Stimulated activated CD8-positive, alpha-beta memory T cell treated with anti-CD3 and anti-CD28 coated beads, Interleukin-12 subunit alpha, Interleukin-12 subunit beta, amount 100 ng/mL, for 24 hours (primary cell): ENCODE data around the gene GATA6.

ENCODE experiments used
- DNase-seq: peaks from one replicate; pipeline ENCODE4 v3.0.0-alpha.2; 2020; ENCODE audit errors: extremely low read depth

GATA6 gene

GRCh38 chr18:22169011-22169888 lies at the start of gene GATA6:
GATA6 (plus strand) TSS chr18:22169589; CDS start chr18:22171145, 1,556 bp downstream.
- DNase-seq = no peak

DNA sequence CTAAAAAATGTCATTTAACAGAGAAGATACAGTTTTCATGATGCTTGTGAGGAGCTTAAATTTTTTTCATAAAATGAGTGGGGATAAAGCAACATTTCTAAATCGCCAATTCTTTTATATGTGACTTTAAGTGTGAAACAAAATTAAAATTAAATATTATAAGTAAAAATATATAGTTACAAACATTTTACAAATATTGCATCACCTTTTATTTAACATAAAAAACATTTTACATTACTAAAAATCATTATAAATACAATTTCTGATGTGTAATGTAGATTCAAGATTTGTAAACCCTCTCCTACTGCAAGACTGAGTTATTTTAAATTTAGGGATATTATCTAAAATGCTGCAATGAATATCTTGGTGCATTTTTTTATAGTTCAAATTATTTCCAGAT lies 44.4 kb upstream of the GATA6 start:
- no peak for DNase-seq

DNA sequence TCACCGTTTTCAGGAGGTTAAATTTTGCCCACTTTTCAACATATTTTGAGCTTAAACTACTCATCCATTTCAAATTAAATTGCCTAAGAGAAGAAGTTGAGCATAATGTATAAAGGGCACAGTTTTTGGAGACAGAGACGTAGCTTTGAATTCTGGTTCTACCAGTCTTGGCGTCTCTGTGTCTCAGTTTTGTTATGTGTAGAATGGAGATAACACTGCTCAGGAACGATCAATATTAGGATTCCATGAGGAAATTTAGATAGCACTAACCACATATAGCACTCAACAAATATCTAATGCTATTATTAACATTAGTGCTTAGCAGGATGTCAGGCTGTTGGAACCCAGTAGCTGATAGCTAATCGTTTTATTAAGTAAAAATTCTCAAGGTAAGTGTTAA lies 40.4 kb upstream of the GATA6 start:
- DNase-seq = no peak

DNA sequence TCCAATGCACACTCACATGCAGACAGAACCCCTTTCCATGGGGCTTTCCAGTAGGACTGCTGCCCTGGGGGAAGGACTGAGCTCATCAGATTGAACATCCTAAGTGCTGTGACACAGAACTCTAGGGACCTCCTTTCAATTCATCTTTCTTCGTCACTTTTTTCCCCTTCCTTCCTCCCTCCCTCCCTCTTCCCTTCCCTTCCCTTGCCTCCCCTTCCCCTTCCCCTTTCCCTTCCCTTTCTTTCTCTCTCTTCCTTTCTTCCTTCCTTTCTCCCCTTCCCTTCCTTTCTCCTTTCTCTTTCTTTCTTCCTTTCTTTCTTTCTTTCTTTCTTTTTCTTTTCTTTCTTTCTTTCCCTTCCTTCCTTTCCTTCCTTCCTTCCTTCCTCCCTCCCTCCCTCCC lies 39.6 kb upstream of the GATA6 start:
- no peak for DNase-seq

GRCh38 chr18:22132258-22132657 lies 37.1 kb upstream of the GATA6 start:
- DNase-seq = no peak

GRCh38 chr18:22132763-22133162 lies 36.6 kb upstream of the GATA6 start:
- no peak for DNase-seq

DNA sequence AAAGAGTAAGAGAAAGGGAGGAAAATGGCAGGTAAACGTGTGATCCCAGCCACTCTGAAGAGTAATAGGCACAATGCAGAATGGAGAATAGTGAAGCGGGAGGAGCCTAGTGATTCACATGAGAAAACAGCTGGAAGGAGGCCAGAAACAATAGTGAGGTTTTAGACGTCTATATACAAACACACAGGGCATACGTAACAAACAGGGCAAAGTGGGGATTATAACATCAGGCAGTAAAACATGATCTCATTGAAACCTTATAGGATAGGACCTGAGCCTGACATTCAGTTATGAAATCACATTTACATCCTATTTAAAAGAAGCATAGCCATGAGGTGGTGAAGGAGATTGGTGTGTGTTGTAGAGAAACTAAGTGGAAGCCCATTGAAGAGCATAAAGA lies 33.0 kb upstream of the GATA6 start:
- DNase-seq = no peak

DNA sequence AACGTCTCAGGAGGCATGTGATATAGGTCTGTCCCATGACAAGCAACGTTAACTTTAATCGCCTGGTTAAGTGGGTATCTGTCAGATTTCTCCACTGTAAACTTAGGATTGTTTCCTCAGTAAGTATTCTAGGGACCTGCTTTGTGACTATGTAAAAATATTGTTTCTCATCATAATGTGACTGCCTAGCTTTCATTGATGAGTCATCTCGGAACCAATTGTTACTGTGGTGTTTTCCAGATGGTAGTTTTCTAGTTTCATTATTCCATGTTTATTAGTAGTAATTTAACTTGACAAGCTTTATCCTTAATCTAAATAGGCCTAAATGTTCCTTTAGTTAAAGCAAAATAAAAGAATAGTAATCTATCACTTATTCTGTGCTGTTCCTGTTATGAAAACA lies 28.2 kb upstream of the GATA6 start:
- no peak for DNase-seq

DNA sequence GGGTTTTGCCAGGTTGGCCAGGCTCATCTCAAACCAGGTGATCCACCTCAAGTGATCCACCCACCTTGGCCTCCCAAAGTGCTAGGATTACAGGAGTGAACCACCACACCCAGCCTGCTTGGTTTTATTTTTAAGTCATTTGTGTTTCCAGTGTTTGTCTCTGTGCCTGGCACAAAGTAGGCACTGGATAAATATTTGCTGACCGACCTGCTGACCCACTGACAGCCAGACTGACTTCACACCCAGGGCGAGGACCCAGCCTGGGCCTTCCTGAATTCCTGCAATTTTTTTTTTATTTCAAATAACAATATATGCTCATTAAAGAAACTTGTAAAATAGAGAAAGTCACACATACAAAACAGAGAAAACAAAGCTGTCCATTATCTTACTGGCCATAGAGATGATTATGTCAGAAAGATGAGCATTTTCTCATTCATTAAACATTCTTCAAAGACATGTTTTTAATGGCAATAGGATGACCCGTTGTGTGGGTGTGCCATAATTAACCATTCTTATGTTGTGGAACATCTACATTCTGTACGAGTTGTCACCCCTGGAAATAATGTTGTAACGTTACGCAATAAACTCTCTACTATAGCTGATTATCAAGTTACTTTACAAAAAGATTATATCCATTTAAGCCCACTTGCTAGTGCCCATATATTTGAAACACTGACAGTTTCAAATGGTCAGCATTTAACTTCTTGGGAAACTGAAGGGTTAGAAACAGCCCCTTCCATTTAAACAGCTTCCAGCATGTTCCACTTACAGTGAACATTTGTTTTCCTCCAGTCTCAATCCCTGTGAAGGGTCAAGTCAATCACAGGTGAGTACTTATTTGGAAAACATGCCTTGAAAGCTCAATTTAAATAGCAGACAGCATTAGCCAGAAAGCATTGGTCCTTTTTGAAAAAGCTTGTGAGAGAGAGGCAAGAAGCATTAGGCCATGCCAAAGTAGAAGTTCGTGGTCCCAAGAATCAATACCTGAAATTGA lies 25.7 kb upstream of the GATA6 start:
- DNase-seq = no peak

- DNase-seq = no peak
Measured at GRCh38 chr18:22145160-22145559, 24.2 kb upstream of the GATA6 start.

- DNase-seq = no peak
Measured at GRCh38 chr18:22149710-22150109, 19.7 kb upstream of the GATA6 start.

GRCh38 chr18:22152093-22152492 lies 17.3 kb upstream of the GATA6 start:
- DNase-seq = no peak

DNA sequence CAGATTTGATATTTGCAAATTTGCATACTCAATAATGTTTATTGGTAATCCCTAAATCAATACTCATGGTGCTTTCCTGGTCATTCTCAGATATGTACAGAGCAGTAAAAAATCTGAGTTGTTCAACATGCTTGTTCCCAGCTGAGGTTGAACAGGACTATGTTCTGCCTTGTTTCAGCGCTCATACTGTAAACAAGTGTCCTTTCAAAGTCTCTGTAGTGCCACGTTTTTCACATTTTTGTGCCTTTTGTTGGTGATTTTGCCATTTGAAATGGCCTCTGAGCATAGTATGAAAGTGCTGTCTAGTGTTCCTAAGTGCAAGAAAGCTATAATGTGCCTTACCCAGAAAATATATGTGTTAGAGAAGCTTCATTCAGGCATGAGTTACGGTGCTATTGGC lies 16.0 kb upstream of the GATA6 start:
- no peak for DNase-seq

DNA sequence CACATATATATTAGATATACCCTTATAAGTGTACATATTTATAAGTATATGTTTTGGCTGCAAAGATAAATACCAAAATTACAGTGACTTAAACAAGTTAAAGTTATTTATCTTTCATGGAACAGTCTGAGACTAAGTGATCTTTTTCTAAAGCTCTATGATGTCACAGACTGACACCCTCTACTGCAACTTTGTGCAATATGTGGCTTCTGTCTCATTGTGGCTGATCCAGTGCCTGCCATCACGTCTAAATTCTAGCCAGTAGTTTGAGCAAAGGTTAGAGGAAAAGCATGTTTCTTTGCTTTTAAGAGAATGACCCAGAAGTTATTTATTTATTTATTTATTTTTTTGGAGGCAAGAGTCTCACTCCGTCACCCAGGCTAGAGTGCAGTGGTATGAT lies 13.8 kb upstream of the GATA6 start:
- no peak for DNase-seq

DNA sequence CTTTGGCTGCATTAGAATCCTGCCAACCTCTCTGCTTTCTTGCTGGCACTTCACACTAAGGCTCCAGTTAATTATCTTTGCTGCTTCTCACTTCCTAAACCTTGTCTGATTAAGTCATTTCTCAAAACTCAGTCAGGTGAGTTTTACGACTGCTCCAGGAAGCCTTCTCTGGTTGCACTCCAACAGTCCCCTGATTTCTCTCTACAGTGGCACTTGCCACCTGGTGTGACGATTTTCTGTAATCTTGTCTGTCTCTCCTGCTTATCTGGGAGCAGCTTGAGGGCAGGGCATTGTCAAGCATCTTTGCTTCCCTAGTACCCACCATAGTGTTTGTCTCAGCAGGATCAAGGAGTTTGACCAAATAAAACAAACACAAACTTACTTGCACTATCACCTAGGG lies 10.4 kb upstream of the GATA6 start:
- DNase-seq = no peak

DNA sequence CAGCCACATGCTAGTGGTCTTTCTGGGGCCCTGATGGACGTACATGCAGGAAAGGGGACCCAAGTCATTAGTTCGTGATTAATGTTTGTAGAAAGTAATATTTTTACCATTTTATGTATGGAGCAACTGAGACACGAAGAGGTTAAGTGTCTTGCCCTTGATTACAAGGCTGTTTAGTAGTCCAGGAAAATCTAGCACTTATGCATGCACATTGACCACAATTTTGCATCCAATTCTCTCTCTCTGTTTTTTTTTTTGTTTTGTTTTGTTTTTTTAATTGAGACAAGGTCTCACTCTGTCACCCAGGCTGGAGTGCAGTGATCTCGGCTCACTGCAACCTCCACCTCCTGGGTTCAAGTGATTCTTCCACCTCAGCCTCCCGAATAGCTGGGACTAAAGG lies 8.3 kb upstream of the GATA6 start:
- no peak for DNase-seq

DNA sequence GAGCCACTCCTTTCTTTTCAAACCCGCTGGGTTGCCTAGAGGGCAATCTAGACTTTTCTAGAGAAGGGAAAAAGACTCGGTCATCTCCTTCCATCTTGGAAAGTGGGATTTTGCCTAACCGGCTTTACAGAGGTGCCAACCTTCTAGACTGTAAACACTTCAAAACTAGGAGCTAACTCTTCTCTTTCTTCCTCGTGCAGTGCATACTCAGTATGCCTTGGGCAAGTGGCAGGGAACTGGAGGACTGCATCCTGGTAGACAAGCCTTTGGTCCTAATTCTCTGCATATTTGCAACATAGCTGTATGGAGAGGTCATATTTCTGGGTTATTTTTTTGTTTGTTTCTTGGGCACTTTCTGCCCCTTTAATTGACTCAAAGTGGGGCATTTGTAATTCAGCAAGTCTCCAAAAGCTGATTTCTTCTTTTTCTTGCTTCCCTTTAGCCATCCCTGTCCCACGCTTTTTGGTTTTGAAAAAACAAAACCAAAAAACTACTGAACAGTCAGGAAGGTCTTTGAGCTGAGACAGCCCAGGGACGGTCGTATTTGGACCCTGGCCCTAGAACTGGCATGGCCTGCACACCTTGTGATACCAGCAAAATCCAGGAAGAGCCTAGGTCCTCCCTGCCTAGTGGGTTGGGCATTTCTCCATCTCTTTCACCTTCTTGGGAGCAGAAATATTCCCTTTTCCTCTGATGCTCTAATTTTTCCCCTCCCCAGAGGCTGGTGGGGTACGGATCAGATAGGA lies 5.8 kb upstream of the GATA6 start:
- DNase-seq = no peak

- DNase-seq = no peak
Measured at GRCh38 chr18:22164337-22165048, 4.9 kb upstream of the GATA6 start.

DNA sequence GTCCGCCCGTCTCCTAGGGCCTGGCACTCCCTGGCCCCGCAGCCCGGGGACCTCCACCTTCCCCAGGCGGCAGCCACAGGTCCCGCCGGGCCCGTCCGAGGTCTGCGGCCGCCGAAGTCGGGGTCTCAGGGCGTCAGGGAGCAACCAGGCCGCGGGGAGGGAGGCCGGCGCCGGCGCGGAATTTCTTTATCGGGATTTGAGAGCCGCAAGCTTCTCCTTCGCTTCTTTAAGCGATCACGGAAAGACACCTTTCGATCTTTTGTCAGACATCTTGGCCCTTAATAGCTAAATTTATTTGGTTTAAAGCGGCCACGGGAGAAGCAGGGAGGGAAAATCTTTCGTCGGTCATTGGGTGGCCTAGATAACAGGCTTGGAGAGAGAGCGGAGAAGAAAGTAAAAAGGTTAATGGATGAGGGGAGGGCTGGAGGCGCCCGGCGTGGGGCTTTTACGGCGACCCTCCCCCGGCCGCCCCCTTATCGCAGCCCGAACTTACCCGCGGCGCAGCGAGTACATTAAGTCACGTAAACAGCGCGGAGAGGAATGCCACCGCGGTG lies 4.3 kb upstream of the GATA6 start:
- no peak for DNase-seq

- DNase-seq = no peak
Measured at GRCh38 chr18:22165603-22166068, 3.8 kb upstream of the GATA6 start.
